Suprapubic skin (tissue), 4 donors: ENCODE data around the gene LYST.
"Not testable (repeated sequence)": the region's sequence is repeated elsewhere in the genome, so short reads cannot be mapped to it uniquely, and the experiment has no call there.

Experiments
- CTCF ChIP-seq, 2 donors: fragments of 200-600 bp in 1 of 2; fragments of 450-650 bp in 1 of 2; sonication (generic) in 1 of 2; IDR thresholded peaks; one replicate each; pipeline ENCODE4 v1.5.1; 2016 to 2019; ENCODE audit warnings: antibody characterized with exemption in 2 of 2, mild to moderate bottlenecking in 1 of 2, moderate library complexity in 1 of 2
- EP300 ChIP-seq: sonication (generic); formaldehyde crosslinking; IDR thresholded peaks from one replicate; pipeline ENCODE4 v1.6.1; 2017; ENCODE audit warnings: antibody characterized with exemption
- POLR2A ChIP-seq, 2 donors: fragments of 450-650 bp; IDR thresholded peaks; one replicate each; pipeline ENCODE4 v1.6.1; 2017; ENCODE audit warnings: antibody characterized with exemption in 2 of 2, mild to moderate bottlenecking in 2 of 2, moderate library complexity in 2 of 2
- POLR2AphosphoS5 ChIP-seq, 3 donors: sonication (generic); formaldehyde crosslinking; IDR thresholded peaks; one replicate each; pipeline ENCODE4 v1.6.1; 2017; ENCODE audit warnings: antibody characterized with exemption in 3 of 3

GRCh38 chr1:235915489-235915888 lies 48.8 kb upstream of the LYST start:
- not testable (repeated sequence) for TF ChIP-seq POLR2AphosphoS5 (IDR thresholded peaks at IDR 0.05); POLR2A (IDR thresholded peaks at IDR 0.05); CTCF (IDR thresholded peaks at IDR 0.05); EP300
